ENCODE measurements around the gene FHOD1. TPM values are rescaled to one million over a fixed set of nuclear protein-coding genes. Genes with fewer than 3 reads are reported as not detected.

FHOD1 gene
- total and polyA plus RNA-seq, 9 of the 15 experiments (the other 6 are each of a cell fraction or from before 2014, with no cell fraction given) = 18.7 to 126 (median 32.3) TPM

DNA sequence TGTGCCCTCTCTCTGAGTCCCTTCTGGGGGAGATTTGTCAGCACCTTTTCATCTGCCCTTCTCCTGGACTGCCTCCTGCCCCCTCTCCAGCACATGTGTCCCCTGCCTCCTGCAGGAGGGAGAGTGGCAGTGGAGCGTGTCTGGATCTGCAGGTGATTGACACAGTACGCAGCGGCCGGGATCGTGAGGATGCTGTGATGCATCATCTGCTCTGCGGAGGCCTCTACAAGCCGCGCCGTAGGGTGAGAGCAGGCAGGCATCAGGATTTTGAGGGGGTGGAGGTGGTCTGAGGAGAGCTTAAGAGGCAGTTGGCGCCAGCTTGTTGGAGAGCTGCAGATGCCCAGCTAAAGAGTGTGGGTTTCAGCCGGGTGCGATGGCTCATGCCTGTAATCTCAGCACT is 12.4 kb upstream of the FHOD1 start:
- Histone ChIP-seq H3K9me3 (replicated peaks; ENCODE audit: control insufficient read depth, insufficient read depth, low read depth, low read length) (no peaks in the 10 kb centered on the region), H3K9ac (ENCODE audit: insufficient read depth in 1 of 2, low read depth in 2 of 2, low read length in 2 of 2) (no peak overlapping the region), H3K36me3 (ENCODE audit: control insufficient read depth, insufficient read depth, low read length) (no peaks in the 10 kb centered on the region), H3K4me3 (no peak overlapping the region), H3K27me3 (ENCODE audit: control insufficient read depth in 2 of 2, insufficient read depth in 2 of 2, low read length in 2 of 2) (no peaks in the 10 kb centered on the region), H3K79me2 (ENCODE audit: control insufficient read depth, insufficient read depth, low read length) (no peaks in the 10 kb centered on the region), H3K27ac (ENCODE audit: extremely low read depth, low read depth, low read length) (no peak overlapping the region), H4K20me1 (replicated peaks; ENCODE audit: control insufficient read depth, insufficient read depth, low read length) (no peaks in the 10 kb centered on the region), H3K9me1 (ENCODE audit: control insufficient read depth, insufficient read depth, low read length) (no peaks in the 10 kb centered on the region), H3K4me2 (ENCODE audit: insufficient read depth, low read length) (no peak overlapping the region), H3K4me1 (replicated peaks in 1 of 2; ENCODE audit: control insufficient read depth in 2 of 2, insufficient read depth in 2 of 2, low read length in 2 of 2) (peaks cover 9 to 23% of the 10 kb centered on the region in 2 experiments; a peak in 4 of 5 replicates), H2AFZ (ENCODE audit: low read depth, low read length) (no peak overlapping the region)
- FAIRE-seq (no peak), DNase-seq (ENCODE audit: extremely low read depth in 1 of 4, low spot score in 3 of 4) (no peak), ATAC-seq (no peak)
- POLR2A ChIA-PET = interaction anchor here (1.2 to 1.6 kb wide), 2 partner anchors 126 to 301 kb away, joined by 3 read pairs; no protein-coding TSS in a partner anchor
- in situ Hi-C loops (cut with MboI) = no loop called here
- CTCF ChIA-PET (ENCODE audit: low intra/inter-chr PET ratio) = interaction anchor here (0.7 to 2.1 kb wide), 4 partner anchors 19 to 139 kb away, joined by 4 to 18 read pairs (median 9); partner anchors contain the start of gene PLEKHG4
- TF ChIP-seq ETS2 (tag; IDR thresholded peaks at IDR 0.05; ENCODE audit: borderline replicate concordance, poor library complexity, severe bottlenecking) = no peak
- TF ChIP-seq, protein P1, sequence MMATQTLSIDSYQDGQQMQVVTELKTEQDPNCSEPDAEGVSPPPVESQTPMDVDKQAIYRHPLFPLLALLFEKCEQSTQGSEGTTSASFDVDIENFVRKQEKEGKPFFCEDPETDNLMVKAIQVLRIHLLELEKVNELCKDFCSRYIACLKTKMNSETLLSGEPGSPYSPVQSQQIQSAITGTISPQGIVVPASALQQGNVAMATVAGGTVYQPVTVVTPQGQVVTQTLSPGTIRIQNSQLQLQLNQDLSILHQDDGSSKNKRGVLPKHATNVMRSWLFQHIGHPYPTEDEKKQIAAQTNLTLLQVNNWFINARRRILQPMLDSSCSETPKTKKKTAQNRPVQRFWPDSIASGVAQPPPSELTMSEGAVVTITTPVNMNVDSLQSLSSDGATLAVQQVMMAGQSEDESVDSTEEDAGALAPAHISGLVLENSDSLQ (IDR thresholded peaks at IDR 0.05) = peak; percentile 38; the same call in 1 of the 2 replicates
- WGBS (ENCODE audit: insufficient coverage, low coverage, missing lambda C conversion rate) = 81% methylated on average over 9 of the region's 12 CpGs
- no TSS peak for BruUV-seq (replicated peaks)
- intact Hi-C loops (cut with micrococcal nuclease) = loop anchor here (1.0 to 5.0 kb wide), 4 partner anchors 19 to 208 kb away; no protein-coding TSS in a partner anchor

DNA sequence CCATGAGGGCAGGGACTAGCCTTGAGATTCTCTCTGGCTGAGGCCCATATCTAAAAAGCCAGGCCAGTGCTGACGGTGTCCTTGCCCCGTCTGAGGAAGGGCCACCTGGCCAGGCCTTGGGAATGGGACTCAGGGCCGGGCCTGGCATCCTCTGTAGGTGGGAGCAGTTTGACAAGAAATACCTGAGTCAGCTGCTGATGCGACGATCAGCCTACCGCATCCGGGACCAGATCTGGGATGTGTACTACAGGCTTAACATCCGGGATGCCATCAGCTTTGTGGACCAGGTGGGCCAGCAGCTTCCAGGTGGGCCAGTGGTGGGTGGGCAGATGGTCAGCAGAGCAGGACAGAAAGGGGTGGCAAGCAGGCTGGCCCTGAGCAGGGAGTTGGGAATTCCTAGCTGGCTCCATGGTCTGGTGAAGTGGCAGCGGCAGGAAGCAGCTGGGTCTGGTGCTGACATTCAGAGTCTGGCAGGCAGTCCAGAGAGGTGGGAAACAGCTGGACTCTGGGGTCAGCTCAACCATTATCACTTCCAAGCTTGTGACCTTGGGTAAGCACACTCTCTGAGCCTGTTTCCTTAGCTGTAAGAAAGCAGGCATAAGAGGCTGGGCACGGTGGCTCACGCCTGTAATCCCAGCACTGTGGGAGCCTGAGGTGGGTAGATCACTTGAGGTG is 11.0 kb upstream of the FHOD1 start:
- no TSS peak for BruUV-seq (replicated peaks)
- POLR2A ChIA-PET = interaction anchor here (0.6 kb wide), 2 partner anchors 9 to 31 kb away, joined by 3 read pairs; no protein-coding TSS in a partner anchor
- H3K27me3 ChIP-seq (ENCODE audit: control insufficient read depth in 2 of 2, insufficient read depth in 2 of 2, low read length in 2 of 2) = no peaks in the 10 kb centered on the region
- TF ChIP-seq NFXL1 (CRISPR knock-in tag; IDR thresholded peaks at IDR 0.05) = no peak
- no peak for TF ChIP-seq NFRKB (IDR thresholded peaks at IDR 0.05; ENCODE audit: low read depth)
- TF ChIP-seq TFAM (CRISPR knock-in tag; conservative IDR thresholded peaks at IDR 0.05) = no peak
- no peak for TF ChIP-seq GATAD2A (IDR thresholded peaks at IDR 0.05)
- TF ChIP-seq, protein P2, sequence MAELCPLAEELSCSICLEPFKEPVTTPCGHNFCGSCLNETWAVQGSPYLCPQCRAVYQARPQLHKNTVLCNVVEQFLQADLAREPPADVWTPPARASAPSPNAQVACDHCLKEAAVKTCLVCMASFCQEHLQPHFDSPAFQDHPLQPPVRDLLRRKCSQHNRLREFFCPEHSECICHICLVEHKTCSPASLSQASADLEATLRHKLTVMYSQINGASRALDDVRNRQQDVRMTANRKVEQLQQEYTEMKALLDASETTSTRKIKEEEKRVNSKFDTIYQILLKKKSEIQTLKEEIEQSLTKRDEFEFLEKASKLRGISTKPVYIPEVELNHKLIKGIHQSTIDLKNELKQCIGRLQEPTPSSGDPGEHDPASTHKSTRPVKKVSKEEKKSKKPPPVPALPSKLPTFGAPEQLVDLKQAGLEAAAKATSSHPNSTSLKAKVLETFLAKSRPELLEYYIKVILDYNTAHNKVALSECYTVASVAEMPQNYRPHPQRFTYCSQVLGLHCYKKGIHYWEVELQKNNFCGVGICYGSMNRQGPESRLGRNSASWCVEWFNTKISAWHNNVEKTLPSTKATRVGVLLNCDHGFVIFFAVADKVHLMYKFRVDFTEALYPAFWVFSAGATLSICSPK (IDR thresholded peaks at IDR 0.05; ENCODE audit: borderline replicate concordance) = no peak
- peak overlapping the region in 1 of 2 experiments; percentile 80; a peak in 2 of 4 replicates for H3K9ac ChIP-seq (ENCODE audit: insufficient read depth in 1 of 2, low read depth in 2 of 2, low read length in 2 of 2)
- CTCF ChIA-PET (ENCODE audit: low intra/inter-chr PET ratio) = no interaction called here
- WGBS (ENCODE audit: insufficient coverage, low coverage, missing lambda C conversion rate) = 73% methylated on average over 11 of the region's 11 CpGs
- no peaks in the 10 kb centered on the region for H3K79me2 ChIP-seq (ENCODE audit: control insufficient read depth, insufficient read depth, low read length)
- no peaks in the 10 kb centered on the region for H3K9me1 ChIP-seq (ENCODE audit: control insufficient read depth, insufficient read depth, low read length)
- no peaks in the 10 kb centered on the region for H3K9me3 ChIP-seq (replicated peaks; ENCODE audit: control insufficient read depth, insufficient read depth, low read depth, low read length)
- intact Hi-C loops (cut with micrococcal nuclease) (no loop called here), in situ Hi-C loops (cut with MboI) (no loop called here)
- DNase-seq (ENCODE audit: extremely low read depth in 1 of 4, low spot score in 3 of 4) (no peak), ATAC-seq (no peak), FAIRE-seq (no peak)
- H3K36me3 ChIP-seq (ENCODE audit: control insufficient read depth, insufficient read depth, low read length) = no peaks in the 10 kb centered on the region
- no peak overlapping the region for H3K4me2 ChIP-seq (ENCODE audit: insufficient read depth, low read length)
- peaks cover 13 to 26% of the 10 kb centered on the region in 2 experiments; a peak in 4 of 5 replicates for H3K4me1 ChIP-seq (replicated peaks in 1 of 2; ENCODE audit: control insufficient read depth in 2 of 2, insufficient read depth in 2 of 2, low read length in 2 of 2)
- no peak overlapping the region for H3K27ac ChIP-seq (ENCODE audit: extremely low read depth, low read depth, low read length)
- no peaks in the 10 kb centered on the region for H4K20me1 ChIP-seq (replicated peaks; ENCODE audit: control insufficient read depth, insufficient read depth, low read length)
- H3K4me3 ChIP-seq = no peak overlapping the region
- H2AFZ ChIP-seq (ENCODE audit: low read depth, low read length) = no peak overlapping the region

Measured in K562 (cell line).